H9 (cell line): Measurements from ENCODE around the gene DENND1A. TPM values are rescaled to one million over a fixed set of nuclear protein-coding genes. Genes with fewer than 3 reads are reported as not detected.

Experiments used
- DNase-seq: peaks from one replicate; pipeline ENCODE4 v3.0.0-alpha.2; 2017
- H2AFZ ChIP-seq: one replicate; pipeline ENCODE4 v1.6.1; 2013; ENCODE audit warnings: mild to moderate bottlenecking, low read length, control low read depth, moderate library complexity
- H2AK5ac ChIP-seq: 2 replicates; pipeline ENCODE4 v1.6.1; 2013; ENCODE audit warnings: low read length, control low read depth, mixed read lengths; ENCODE audit not compliant: insufficient read length
- H2BK120ac ChIP-seq: one replicate; pipeline ENCODE4 v1.6.1; 2013; ENCODE audit warnings: low read depth, mild to moderate bottlenecking, low read length, control low read depth, inconsistent platforms; ENCODE audit not compliant: poor library complexity, severe bottlenecking
- H2BK12ac ChIP-seq: 2 replicates; pipeline ENCODE4 v1.6.1; 2013; ENCODE audit warnings: low read length, control low read depth, mixed read lengths, low read depth; ENCODE audit not compliant: insufficient read length
- H2BK15ac ChIP-seq: 2 replicates; pipeline ENCODE4 v1.6.1; 2013; ENCODE audit warnings: low read depth, low read length, control low read depth
- H2BK20ac ChIP-seq: one replicate; pipeline ENCODE4 v1.6.1; 2013; ENCODE audit warnings: low read depth, mild to moderate bottlenecking, low read length, control low read depth, inconsistent platforms; ENCODE audit not compliant: poor library complexity, severe bottlenecking
- H2BK5ac ChIP-seq: 2 replicates; pipeline ENCODE4 v1.6.1; 2013; ENCODE audit warnings: low read length, control low read depth, mixed read lengths; ENCODE audit not compliant: insufficient read length
- H3K14ac ChIP-seq: 2 replicates; pipeline ENCODE4 v1.6.1; 2013; ENCODE audit warnings: low read length, control low read depth; ENCODE audit not compliant: insufficient read depth
- H3K18ac ChIP-seq: 2 replicates; pipeline ENCODE4 v1.6.1; 2013; ENCODE audit warnings: low read depth, mild to moderate bottlenecking, mixed read lengths, low read length, control low read depth; ENCODE audit not compliant: insufficient read length
- H3K23ac ChIP-seq: 2 replicates; pipeline ENCODE4 v1.6.1; 2013; ENCODE audit warnings: low read length, control low read depth, mixed read lengths, low read depth; ENCODE audit not compliant: insufficient read length
- H3K23me2 ChIP-seq: 2 replicates; pipeline ENCODE4 v1.6.1; 2013; ENCODE audit warnings: low read depth, mild to moderate bottlenecking, mixed read lengths, low read length, control low read depth; ENCODE audit not compliant: insufficient read length, poor library complexity, severe bottlenecking
- H3K27ac ChIP-seq: 2 replicates; pipeline ENCODE4 v1.5.1; 2013; ENCODE audit warnings: low read length, control low read depth, mixed read lengths, low read depth; ENCODE audit not compliant: insufficient read length
- H3K27me3 ChIP-seq: 2 replicates; pipeline ENCODE4 v1.6.1; 2013; ENCODE audit warnings: low read length, control low read depth, inconsistent platforms; ENCODE audit not compliant: insufficient read depth
- H3K4ac ChIP-seq: 2 replicates; pipeline ENCODE4 v1.6.1; 2013; ENCODE audit warnings: low read depth, mild to moderate bottlenecking, control low read depth, inconsistent platforms, low read length, moderate library complexity
- H3K4me1 ChIP-seq: 2 replicates; pipeline ENCODE4 v1.6.1; 2013; ENCODE audit warnings: low read length, control low read depth, inconsistent platforms; ENCODE audit not compliant: insufficient read depth
- H3K4me2 ChIP-seq: 2 replicates; pipeline ENCODE4 v1.6.1; 2013; ENCODE audit warnings: low read length, control low read depth, mixed read lengths; ENCODE audit not compliant: insufficient read length, insufficient read depth
- H3K56ac ChIP-seq: 2 replicates; pipeline ENCODE4 v1.6.1; 2013; ENCODE audit warnings: low read depth, mild to moderate bottlenecking, mixed read lengths, low read length, control low read depth; ENCODE audit not compliant: insufficient read length
- H3K79me1 ChIP-seq: 2 replicates; pipeline ENCODE4 v1.6.1; 2013; ENCODE audit warnings: low read depth, mild to moderate bottlenecking, moderate library complexity, low read length, control low read depth, inconsistent platforms; ENCODE audit not compliant: insufficient read depth, poor library complexity, severe bottlenecking
- H3K79me2 ChIP-seq: 2 replicates; pipeline ENCODE4 v1.6.1; 2013; ENCODE audit warnings: low read length, control low read depth, inconsistent platforms; ENCODE audit not compliant: insufficient read depth
- H3K9ac ChIP-seq: 2 replicates; pipeline ENCODE4 v1.6.1; 2013; ENCODE audit warnings: low read length, control low read depth, mixed read lengths; ENCODE audit not compliant: insufficient read length; ENCODE audit errors: extremely low read depth
- H3K9me3 ChIP-seq: one replicate; pipeline ENCODE4 v1.6.1; 2013; ENCODE audit warnings: low read depth, low read length, inconsistent platforms; ENCODE audit not compliant: control insufficient read depth
- H3T11ph ChIP-seq: one replicate; pipeline ENCODE4 v1.6.1; 2013; ENCODE audit warnings: mild to moderate bottlenecking, low read length, control low read depth, inconsistent platforms
- H4K20me1 ChIP-seq: one replicate; pipeline ENCODE4 v1.6.1; 2013; ENCODE audit not compliant: control insufficient read depth, insufficient read length, insufficient read depth
- H4K5ac ChIP-seq: 2 replicates; pipeline ENCODE4 v1.6.1; 2013; ENCODE audit warnings: low read depth, mild to moderate bottlenecking, mixed read lengths, low read length, control low read depth; ENCODE audit not compliant: insufficient read length
- H4K8ac ChIP-seq: replicated peaks from 2 replicates; pipeline ENCODE4 v1.6.1; 2013; ENCODE audit warnings: low read length, control low read depth, mixed read lengths, low read depth; ENCODE audit not compliant: insufficient read length
- H4K91ac ChIP-seq: 2 replicates; pipeline ENCODE4 v1.6.1; 2013; ENCODE audit warnings: low read depth, mild to moderate bottlenecking, moderate library complexity, mixed read lengths, low read length, control low read depth; ENCODE audit not compliant: insufficient read length
- H3K27ac Mint-ChIP-seq, 3 experiments: 2 replicates in 2 of 3; 3 replicates in 1 of 3; pipeline ENCODE4 v1.8.0; 2020 to 2021; ENCODE audit warnings: mixed read lengths in 3 of 3, mild to moderate bottlenecking in 1 of 3, moderate library complexity in 1 of 3
- H3K27me3 Mint-ChIP-seq: 2 replicates; pipeline ENCODE4 v1.8.0; 2021; ENCODE audit warnings: low read depth, mild to moderate bottlenecking, moderate library complexity, mixed read lengths
- H3K36me3 Mint-ChIP-seq, 3 experiments: 2 replicates in 2 of 3; 3 replicates in 1 of 3; pipeline ENCODE4 v1.8.0; 2020 to 2021; ENCODE audit warnings: low read depth in 3 of 3, mixed read lengths in 3 of 3; ENCODE audit not compliant: insufficient read depth in 1 of 3
- H3K4me1 Mint-ChIP-seq, 2 experiments: 2 replicates each; pipeline ENCODE4 v1.8.0; 2020; ENCODE audit warnings: mixed read lengths in 2 of 2
- H3K4me3 Mint-ChIP-seq, 2 experiments: 2 replicates in 1 of 2; 3 replicates in 1 of 2; pipeline ENCODE4 v1.8.0; 2020 to 2021; ENCODE audit warnings: mild to moderate bottlenecking in 2 of 2, mixed read lengths in 2 of 2, moderate library complexity in 1 of 2
- H3K9me3 Mint-ChIP-seq, 2 experiments: 2 replicates in 1 of 2; 3 replicates in 1 of 2; pipeline ENCODE4 v1.8.0; 2020; ENCODE audit warnings: mild to moderate bottlenecking in 2 of 2, mixed read lengths in 2 of 2, moderate library complexity in 1 of 2
- CTCF ChIP-seq: fragments of 200-600 bp; sonication (generic); conservative IDR thresholded peaks from 3 replicates; pipeline ENCODE4 v1.8.0; 2021; ENCODE audit warnings: antibody characterized with exemption, mild to moderate bottlenecking
- WGBS: extraction: QIAGEN DNeasy Blood & Tissue Kit; methylation state at CpG from one replicate; pipeline ENCODE4 v1.1.7; 2013; ENCODE audit warnings: missing lambda C conversion rate, low lambda C conversion rate, mixed read lengths; ENCODE audit not compliant: insufficient read length; ENCODE audit errors: extremely low coverage; 5-methylcytosine and 5-hydroxymethylcytosine counted together
- total RNA-seq: library from RNA; stranded (reverse); gene quantifications from 2 replicates; pipeline ENCODE4 v1.2.1, GENCODE V29; 2021

DENND1A gene
- total RNA-seq, 1 experiment from 2014 or later, result 20.4 TPM

GRCh38 chr9:123807251-123807650 is 122.7 kb downstream of the DENND1A start:
- Mint-ChIP-seq H3K27me3 (no peaks in the 10 kb centered on the region), H3K4me3 (no peak overlapping the region), H3K27ac (0 out of 7 replicates have a peak overlapping the region, but pooled peaks of 1 of the 3 experiments have one; percentile 1), H3K9me3 (no peaks in the 10 kb centered on the region), H3K4me1 (peaks cover 0 to 4% of the 10 kb centered on the region in 2 experiments; a peak in 2 of 4 replicates), H3K36me3 (no peaks in the 10 kb centered on the region)
- H3K9ac ChIP-seq, result no peak overlapping the region
- H3T11ph ChIP-seq, result no peak overlapping the region
- H3K4me1 ChIP-seq, result no peaks in the 10 kb centered on the region
- no peak overlapping the region for H4K8ac ChIP-seq
- no peak overlapping the region for H2BK15ac ChIP-seq
- no peak overlapping the region for H3K23ac ChIP-seq
- no peak overlapping the region for H2BK12ac ChIP-seq
- DNase-seq, result no peak
- no peak overlapping the region for H2BK20ac ChIP-seq
- H3K79me1 ChIP-seq, result peaks cover 3% of the 10 kb centered on the region
- no peak overlapping the region for H3K14ac ChIP-seq
- H4K5ac ChIP-seq, result no peak overlapping the region
- H4K20me1 ChIP-seq, result no peaks in the 10 kb centered on the region
- no peaks in the 10 kb centered on the region for H3K9me3 ChIP-seq
- H3K27ac ChIP-seq, result no peak overlapping the region
- H3K4me2 ChIP-seq, result no peak overlapping the region
- no peak overlapping the region for H2BK5ac ChIP-seq
- no peaks in the 10 kb centered on the region for H3K27me3 ChIP-seq
- H3K18ac ChIP-seq, result no peak overlapping the region
- H3K56ac ChIP-seq, result no peak overlapping the region
- H3K4ac ChIP-seq, result no peak overlapping the region
- TF ChIP-seq CTCF, result no peak
- H3K79me2 ChIP-seq, result no peaks in the 10 kb centered on the region
- no CpG with 5 or more reads among the region's 4 CpGs for WGBS
- H2AFZ ChIP-seq, result no peak overlapping the region
- H3K23me2 ChIP-seq, result no peaks in the 10 kb centered on the region
- no peak overlapping the region for H2BK120ac ChIP-seq
- H4K91ac ChIP-seq, result no peak overlapping the region
- H2AK5ac ChIP-seq, result no peak overlapping the region
